Suprapubic skin (tissue), 3 donors: ENCODE results near the gene RIMKLA.

ENCODE experiments used
- EP300 ChIP-seq: sonication (generic); formaldehyde crosslinking; IDR thresholded peaks from one replicate; pipeline ENCODE4 v1.6.1; 2017; ENCODE audit warnings: antibody characterized with exemption
- TF ChIP-seq, protein P1 (sequence below), 2 donors: fragments of 200-600 bp in 1 of 2; fragments of 450-650 bp in 1 of 2; sonication (generic) in 1 of 2; IDR thresholded peaks; one replicate each; pipeline ENCODE4 v1.5.1; 2016 to 2019; ENCODE audit warnings: antibody characterized with exemption in 2 of 2, mild to moderate bottlenecking in 1 of 2, moderate library complexity in 1 of 2

- TF ChIP-seq, protein P1, sequence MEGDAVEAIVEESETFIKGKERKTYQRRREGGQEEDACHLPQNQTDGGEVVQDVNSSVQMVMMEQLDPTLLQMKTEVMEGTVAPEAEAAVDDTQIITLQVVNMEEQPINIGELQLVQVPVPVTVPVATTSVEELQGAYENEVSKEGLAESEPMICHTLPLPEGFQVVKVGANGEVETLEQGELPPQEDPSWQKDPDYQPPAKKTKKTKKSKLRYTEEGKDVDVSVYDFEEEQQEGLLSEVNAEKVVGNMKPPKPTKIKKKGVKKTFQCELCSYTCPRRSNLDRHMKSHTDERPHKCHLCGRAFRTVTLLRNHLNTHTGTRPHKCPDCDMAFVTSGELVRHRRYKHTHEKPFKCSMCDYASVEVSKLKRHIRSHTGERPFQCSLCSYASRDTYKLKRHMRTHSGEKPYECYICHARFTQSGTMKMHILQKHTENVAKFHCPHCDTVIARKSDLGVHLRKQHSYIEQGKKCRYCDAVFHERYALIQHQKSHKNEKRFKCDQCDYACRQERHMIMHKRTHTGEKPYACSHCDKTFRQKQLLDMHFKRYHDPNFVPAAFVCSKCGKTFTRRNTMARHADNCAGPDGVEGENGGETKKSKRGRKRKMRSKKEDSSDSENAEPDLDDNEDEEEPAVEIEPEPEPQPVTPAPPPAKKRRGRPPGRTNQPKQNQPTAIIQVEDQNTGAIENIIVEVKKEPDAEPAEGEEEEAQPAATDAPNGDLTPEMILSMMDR (IDR thresholded peaks at IDR 0.05): no peak
- TF ChIP-seq EP300: no peak
Measured at GRCh38 chr1:42449256-42449655, 68.7 kb downstream of the RIMKLA start.
